HepG2 (cell line): ENCODE data around the gene DPH2. TPM values are rescaled to one million over a fixed set of nuclear protein-coding genes. Genes with fewer than 3 reads are reported as not detected.

ENCODE experiments used
- ATAC-seq: fragments of 200-7000 bp; cut with Tn5 transposase; 3 replicates; pipeline ENCODE4 v1.9.1; 2020; ENCODE audit warnings: mild to moderate bottlenecking, moderate library complexity
- BruUV-seq: library from RNA; stranded (reverse); fragments of 400-500 nt; replicated peaks from 2 replicates; lab custom pipeline; 2021; lab: Mats Ljungman, UMichigan
- CTCF ChIA-PET: fragments of 300-600 bp; formaldehyde crosslinking; extraction: SDS; loops from one replicate; lab custom pipeline; 2021; ENCODE audit warnings: low total read pairs, inconsistent platforms, low intra/inter-chr PET ratio; lab: Yijun Ruan, JAX
- POLR2A ChIA-PET: fragments of 350-600 bp; sonication (Branson Sonifier 250); formaldehyde crosslinking; loops from one replicate; lab custom pipeline; 2020; ENCODE audit warnings: antibody characterized with exemption, inconsistent platforms; lab: Yijun Ruan, JAX
- DNase-seq: peaks from one replicate; pipeline ENCODE4 v3.0.0-alpha.2; 2015; ENCODE audit warnings: low spot score
- FAIRE-seq: peaks from 3 replicates; lab custom pipeline; 2011; peaks lifted over from hg19 to GRCh38; lab: Jason Lieb, UNC
- H2AFZ ChIP-seq: one replicate; pipeline ENCODE4 v1.6.1; 2011; ENCODE audit warnings: low read length, inconsistent platforms
- H3K27ac ChIP-seq: fragments of 300-600 bp; 3 replicates; pipeline ENCODE4 v1.8.0; 2011; ENCODE audit warnings: mixed run types, mild to moderate bottlenecking, mixed read lengths, low read length, inconsistent platforms; ENCODE audit not compliant: insufficient read depth; ENCODE audit errors: extremely low read length
- H3K27me3 ChIP-seq, 2 experiments: fragments of 200-600 bp in 1 of 2; 2 replicates in 1 of 2; 3 replicates in 1 of 2; pipeline versions ENCODE4 v1.6.0 to v1.8.0; 2011; ENCODE audit warnings: low read length in 2 of 2, mild to moderate bottlenecking in 2 of 2, moderate library complexity in 2 of 2, inconsistent platforms in 1 of 2; ENCODE audit not compliant: insufficient read depth in 2 of 2, control insufficient read depth in 1 of 2
- H3K36me3 ChIP-seq, 2 experiments: fragments of 200-600 bp in 1 of 2; replicated peaks in 1 of 2; 2 replicates in 1 of 2; 3 replicates in 1 of 2; pipeline versions ENCODE4 v1.5.1 to v1.8.0; 2011; ENCODE audit warnings: low read length in 2 of 2, inconsistent platforms in 1 of 2; ENCODE audit not compliant: insufficient read depth in 2 of 2, control insufficient read depth in 1 of 2
- H3K4me1 ChIP-seq: 2 replicates; pipeline ENCODE4 v1.5.1; 2012; ENCODE audit warnings: low read length, inconsistent platforms; ENCODE audit not compliant: insufficient read depth
- H3K4me2 ChIP-seq: 2 replicates; pipeline ENCODE4 v1.6.0; 2011; ENCODE audit warnings: low read depth, low read length, inconsistent platforms
- H3K4me3 ChIP-seq, 3 experiments: fragments of 200-600 bp in 1 of 3; sonication (generic), shearing (Covaris generic) in 1 of 3; replicated peaks in 1 of 3; 2 replicates each; pipeline ENCODE4 v1.5.1; 2011 to 2016; ENCODE audit warnings: low read length in 3 of 3, inconsistent platforms in 2 of 3, low read depth in 2 of 3, mild to moderate bottlenecking in 2 of 3, control low read depth in 1 of 3, mixed read lengths in 1 of 3; ENCODE audit not compliant: insufficient read depth in 1 of 3
- H3K79me2 ChIP-seq: one replicate; pipeline ENCODE4 v1.6.1; 2011; ENCODE audit warnings: low read length, inconsistent platforms; ENCODE audit not compliant: insufficient read depth
- H3K9ac ChIP-seq: 2 replicates; pipeline ENCODE4 v1.6.0; 2011; ENCODE audit warnings: mild to moderate bottlenecking, low read depth, low read length, inconsistent platforms; ENCODE audit not compliant: insufficient read depth
- H3K9me3 ChIP-seq: 2 replicates; pipeline ENCODE4 v1.5.1; 2012; ENCODE audit warnings: mild to moderate bottlenecking, low read length
- H4K20me1 ChIP-seq: 2 replicates; pipeline ENCODE4 v1.6.0; 2011; ENCODE audit warnings: inconsistent platforms, mild to moderate bottlenecking, low read length, moderate library complexity; ENCODE audit not compliant: insufficient read depth
- ARHGAP35 ChIP-seq: sonication (generic); formaldehyde crosslinking; IDR thresholded peaks from 2 replicates; pipeline ENCODE4 v1.9.0; 2022; ENCODE audit warnings: mild to moderate bottlenecking, inconsistent platforms, moderate library complexity, missing genetic modification reagents, borderline replicate concordance
- JUNB ChIP-seq: sonication (generic); formaldehyde crosslinking; IDR thresholded peaks from 2 replicates; pipeline ENCODE4 v1.8.0; 2022; ENCODE audit warnings: missing genetic modification reagents, mild to moderate bottlenecking, borderline replicate concordance
- ZNF7 ChIP-seq: IDR thresholded peaks from 2 replicates; pipeline ENCODE4 v1.6.1; 2016; ENCODE audit warnings: missing biosample characterization, missing genetic modification reagents
- ZNF879 ChIP-seq: sonication (generic); formaldehyde crosslinking; IDR thresholded peaks from 2 replicates; pipeline ENCODE4 v1.8.1; 2023; ENCODE audit warnings: missing genetic modification reagents
- WGBS: methylation state at CpG from one replicate; pipeline ENCODE4 v1.1.6; 2017; ENCODE audit warnings: low lambda C conversion rate; 5-methylcytosine and 5-hydroxymethylcytosine counted together
- in situ Hi-C: cut with HindIII; loops from 2 replicates; pipeline ENCODE4 v1.10.0; 2017; ENCODE audit warnings: low pct_unique_long_range_greater_than_20kb; ENCODE audit not compliant: extremely low pct_ligation_motif_present
- intact Hi-C: fragments of 100-400 bp; cut with micrococcal nuclease; formaldehyde crosslinking; loops from one replicate; pipeline ENCODE4 v1.10.0; 2022; ENCODE audit not compliant: unreplicated experiment
- polyA plus RNA-seq, 8 experiments: library from polyadenylated mRNA; depleted of rRNA in 3 of 8; stranded (reverse) in 7 of 8; unstranded in 1 of 8; fragments of >200 nt; fragmentation: Illumina TruSeq in 4 of 8; extraction: Trizol in 4 of 8; gene quantifications; 2 replicates each; pipeline versions ENCODE4 v1.2.1 to v1.2.3, GENCODE V29; 2011 to 2016; ENCODE audit warnings: low read depth in 4 of 8, missing spikeins in 1 of 8, mixed read lengths in 1 of 8; ENCODE audit not compliant: insufficient read depth in 1 of 8
- total RNA-seq, 5 experiments: library from RNA; depleted of rRNA; stranded (reverse); fragments of >200 nt; fragmentation: Illumina TruSeq; extraction: Trizol; gene quantifications; 2 replicates each; pipeline ENCODE4 v1.2.3, GENCODE V29; 2016; ENCODE audit warnings: low read depth in 1 of 5
- TF ChIP-seq, protein P1 (sequence below): sonication (generic); formaldehyde crosslinking; IDR thresholded peaks from 2 replicates; pipeline ENCODE4 v1.4.0; 2020; ENCODE audit warnings: missing genetic modification reagents

The DPH2 gene
- total and polyA plus RNA-seq, 2 of the 13 experiments (the other 11 are each of a cell fraction or from before 2014, with no cell fraction given), result 32.2 to 38.3 TPM

DNA sequence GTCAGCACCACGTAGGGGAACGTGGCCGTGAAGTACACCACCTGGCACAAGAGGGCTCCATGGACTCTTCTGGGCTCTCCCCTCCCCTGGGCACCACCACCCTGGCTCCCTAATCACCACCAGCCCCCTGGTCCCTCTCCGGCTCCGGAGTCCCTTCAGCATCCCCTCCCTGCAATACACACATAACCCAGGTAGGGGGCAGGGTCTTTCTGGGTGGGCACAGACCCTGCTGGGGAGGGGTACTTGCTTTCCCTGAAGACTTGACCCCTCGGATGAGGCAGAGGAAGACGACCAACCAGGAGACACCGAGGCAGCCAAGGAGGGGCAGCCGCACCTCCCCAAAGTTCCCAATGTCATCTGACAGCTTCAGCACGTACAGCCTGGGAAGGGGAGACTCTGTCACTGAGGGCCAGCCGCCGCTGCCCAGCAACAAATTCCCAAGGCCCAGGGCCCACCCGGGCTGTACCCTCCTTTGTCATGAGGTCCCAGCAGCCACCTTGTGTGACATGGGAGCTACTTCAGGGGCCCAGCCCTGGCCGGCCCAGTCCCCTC, 32.9 kb downstream of the DPH2 start:
- no peaks in the 10 kb centered on the region for H3K79me2 ChIP-seq
- POLR2A ChIA-PET, result no interaction called here
- H3K9ac ChIP-seq, result no peak overlapping the region
- no peak overlapping the region for H2AFZ ChIP-seq
- in situ Hi-C loops, result no loop called here
- TF ChIP-seq, protein P1, sequence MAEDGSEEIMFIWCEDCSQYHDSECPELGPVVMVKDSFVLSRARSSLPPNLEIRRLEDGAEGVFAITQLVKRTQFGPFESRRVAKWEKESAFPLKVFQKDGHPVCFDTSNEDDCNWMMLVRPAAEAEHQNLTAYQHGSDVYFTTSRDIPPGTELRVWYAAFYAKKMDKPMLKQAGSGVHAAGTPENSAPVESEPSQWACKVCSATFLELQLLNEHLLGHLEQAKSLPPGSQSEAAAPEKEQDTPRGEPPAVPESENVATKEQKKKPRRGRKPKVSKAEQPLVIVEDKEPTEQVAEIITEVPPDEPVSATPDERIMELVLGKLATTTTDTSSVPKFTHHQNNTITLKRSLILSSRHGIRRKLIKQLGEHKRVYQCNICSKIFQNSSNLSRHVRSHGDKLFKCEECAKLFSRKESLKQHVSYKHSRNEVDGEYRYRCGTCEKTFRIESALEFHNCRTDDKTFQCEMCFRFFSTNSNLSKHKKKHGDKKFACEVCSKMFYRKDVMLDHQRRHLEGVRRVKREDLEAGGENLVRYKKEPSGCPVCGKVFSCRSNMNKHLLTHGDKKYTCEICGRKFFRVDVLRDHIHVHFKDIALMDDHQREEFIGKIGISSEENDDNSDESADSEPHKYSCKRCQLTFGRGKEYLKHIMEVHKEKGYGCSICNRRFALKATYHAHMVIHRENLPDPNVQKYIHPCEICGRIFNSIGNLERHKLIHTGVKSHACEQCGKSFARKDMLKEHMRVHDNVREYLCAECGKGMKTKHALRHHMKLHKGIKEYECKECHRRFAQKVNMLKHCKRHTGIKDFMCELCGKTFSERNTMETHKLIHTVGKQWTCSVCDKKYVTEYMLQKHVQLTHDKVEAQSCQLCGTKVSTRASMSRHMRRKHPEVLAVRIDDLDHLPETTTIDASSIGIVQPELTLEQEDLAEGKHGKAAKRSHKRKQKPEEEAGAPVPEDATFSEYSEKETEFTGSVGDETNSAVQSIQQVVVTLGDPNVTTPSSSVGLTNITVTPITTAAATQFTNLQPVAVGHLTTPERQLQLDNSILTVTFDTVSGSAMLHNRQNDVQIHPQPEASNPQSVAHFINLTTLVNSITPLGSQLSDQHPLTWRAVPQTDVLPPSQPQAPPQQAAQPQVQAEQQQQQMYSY (CRISPR knock-in tag), result no peak
- TF ChIP-seq JUNB (CRISPR knock-in tag), result no peak
- no peak for TF ChIP-seq ZNF879 (CRISPR knock-in tag)
- TF ChIP-seq ZNF7, result no peak
- no peak for TF ChIP-seq ARHGAP35 (CRISPR knock-in tag)
- no peak overlapping the region for H3K27ac ChIP-seq
- intact Hi-C loops, result no loop called here
- 89% methylated on average over 5 of the region's 14 CpGs for WGBS
- H3K27me3 ChIP-seq, result no peaks in the 10 kb centered on the region
- H4K20me1 ChIP-seq, result no peaks in the 10 kb centered on the region
- no TSS peak for BruUV-seq
- CTCF ChIA-PET, result no interaction called here
- no peak for FAIRE-seq
- H3K9me3 ChIP-seq, result no peaks in the 10 kb centered on the region
- DNase-seq, result no peak
- peaks cover 9% of the 10 kb centered on the region for H3K4me1 ChIP-seq
- ATAC-seq, result peak; percentile 13; the same call in 1 of the 3 replicates
- no peak overlapping the region for H3K4me2 ChIP-seq
- no peak overlapping the region for H3K4me3 ChIP-seq
- H3K36me3 ChIP-seq, result peaks cover 6 to 21% of the 10 kb centered on the region in 2 experiments; a peak in 4 of 5 replicates
